AG08396 (cell line): Measurements from ENCODE around the gene TBCC.
A peak's percentile ranks its signal among the peaks of the same experiment; 100 is the strongest.
"Not testable (repeated sequence)": the region's sequence is repeated elsewhere in the genome, so short reads cannot be mapped to it uniquely, and the experiment has no call there.

Experiments used
- DNase-seq: peaks from one replicate; pipeline ENCODE4 v3.0.0; 2012; ENCODE audit warnings: low spot score, mixed read lengths

Gene TBCC

DNA sequence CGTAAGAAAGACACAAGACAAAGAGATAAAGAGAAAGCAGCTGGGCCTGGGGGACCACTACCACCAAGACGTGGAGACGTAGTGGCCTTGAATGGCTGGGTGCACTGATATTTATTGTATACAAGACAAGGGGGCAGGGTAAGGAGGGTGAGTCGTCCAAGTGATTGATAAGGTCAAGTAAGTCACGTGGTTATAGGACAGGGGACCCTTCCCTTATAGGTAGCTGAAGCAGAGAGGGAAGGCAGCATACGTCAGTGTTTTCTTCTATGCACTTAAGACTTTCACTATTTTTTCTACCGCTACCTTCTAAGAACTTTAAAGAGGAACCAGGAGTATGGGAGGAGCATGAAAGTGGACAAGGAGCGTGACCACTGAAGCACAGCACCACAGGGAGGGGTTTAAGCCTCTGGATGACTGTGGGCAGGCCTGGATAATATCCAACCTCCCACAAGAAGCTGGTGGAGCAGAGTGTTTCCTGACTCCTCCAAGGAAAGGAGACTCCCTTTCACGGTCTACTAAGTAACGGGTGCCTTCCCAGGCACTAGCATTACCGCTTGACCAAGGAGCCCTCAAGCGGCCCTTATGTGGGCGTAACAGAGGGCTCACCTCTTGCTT, 11.9 kb downstream of the TBCC start:
- not testable (repeated sequence) for DNase-seq

DNA sequence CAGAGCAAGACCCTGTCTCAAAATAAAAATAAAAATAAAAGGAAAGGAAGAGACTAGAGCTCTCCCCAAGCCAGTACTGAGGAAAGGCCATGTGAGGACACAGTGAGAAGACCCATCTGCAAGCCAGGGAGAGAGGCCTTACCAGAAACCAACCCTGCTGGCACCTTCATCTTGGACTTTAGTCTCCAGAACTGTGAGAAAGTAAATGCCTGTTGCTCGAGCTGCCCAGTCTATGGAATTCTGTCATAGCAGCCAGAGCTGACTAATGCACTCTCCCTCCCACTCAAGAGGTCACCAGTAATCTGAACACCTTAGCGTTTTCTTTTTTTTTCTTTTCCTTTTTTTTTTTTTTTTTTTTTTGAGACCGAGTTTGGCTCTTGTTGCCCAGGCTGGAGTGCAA, 16.2 kb downstream of the TBCC start:
- DNase-seq: peak; percentile 36

DNA sequence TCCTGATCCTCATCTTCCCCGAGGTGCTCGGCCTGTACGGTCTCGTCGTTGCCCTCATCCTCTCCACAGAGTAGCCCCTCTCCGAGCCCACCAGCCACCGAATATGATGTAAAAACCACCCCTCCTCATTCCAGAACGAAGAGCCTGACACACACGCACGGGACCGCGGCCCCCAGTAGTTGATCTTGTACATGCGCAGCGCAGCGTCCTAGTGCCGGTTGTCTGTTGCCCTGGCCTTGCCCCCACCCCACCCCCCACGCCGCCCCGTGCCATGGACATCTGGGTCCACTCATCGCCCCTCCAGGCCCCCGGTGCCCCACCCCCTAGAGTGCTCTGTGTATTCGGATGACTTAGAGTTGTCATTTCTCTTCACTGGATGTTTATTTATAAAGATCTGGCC, 18.3 kb downstream of the TBCC start:
- DNase-seq: peak; percentile 31

DNA sequence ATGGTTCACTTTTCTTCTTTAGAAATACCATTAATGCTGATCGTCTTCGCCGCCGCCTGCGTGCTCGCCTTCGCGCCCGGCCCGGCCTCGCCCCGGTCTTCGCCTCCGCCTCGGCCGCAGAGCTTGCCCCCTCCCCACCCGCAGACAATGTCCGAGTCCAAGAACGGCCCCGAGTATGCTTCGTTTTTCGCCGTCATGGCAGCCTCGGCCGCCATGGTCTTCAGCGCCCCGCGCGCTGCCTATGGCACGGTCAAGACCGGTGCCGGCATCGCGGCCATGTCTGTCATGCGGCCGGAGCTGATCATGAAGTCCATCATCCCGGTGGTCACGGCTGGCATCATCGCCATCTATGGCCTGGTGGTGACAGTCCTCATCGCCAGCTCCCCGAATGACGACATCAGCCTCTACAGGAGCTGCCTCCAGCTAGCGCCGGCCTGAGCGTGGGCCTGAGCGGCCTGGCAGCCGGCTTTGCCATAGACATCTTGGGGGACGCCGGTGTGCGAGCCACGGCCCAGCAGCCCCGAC, 18.8 kb downstream of the TBCC start:
- DNase-seq: peak; percentile 47

DNA sequence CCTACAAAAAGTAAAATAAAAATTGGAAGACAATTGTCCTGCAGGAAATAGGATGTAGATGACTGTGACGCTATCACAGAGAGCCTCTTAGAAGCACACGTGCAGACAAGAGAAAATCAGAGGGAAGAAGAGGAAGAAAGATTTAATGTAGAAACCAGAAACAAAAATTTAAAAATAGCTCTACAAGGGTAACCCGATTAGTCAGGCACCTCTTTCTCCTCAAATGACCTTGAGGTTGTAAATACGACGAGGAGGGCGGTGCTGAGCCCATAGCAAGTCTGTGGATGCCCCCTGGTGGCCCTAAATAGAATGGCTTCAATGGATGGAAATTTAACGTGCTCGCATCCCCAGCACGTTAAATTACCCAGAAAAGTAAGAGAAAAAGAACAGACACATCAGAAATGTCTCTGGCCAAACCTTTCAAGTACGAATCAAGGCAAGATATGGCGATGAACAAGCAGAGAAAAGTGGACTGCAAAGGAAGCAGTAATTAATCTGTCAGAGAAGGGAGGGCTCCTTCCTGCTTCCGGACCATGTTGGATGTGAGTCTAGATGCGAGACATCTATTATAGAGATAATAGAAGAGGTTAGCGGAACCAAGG, 19.3 kb downstream of the TBCC start:
- peak; percentile 87 for DNase-seq

DNA sequence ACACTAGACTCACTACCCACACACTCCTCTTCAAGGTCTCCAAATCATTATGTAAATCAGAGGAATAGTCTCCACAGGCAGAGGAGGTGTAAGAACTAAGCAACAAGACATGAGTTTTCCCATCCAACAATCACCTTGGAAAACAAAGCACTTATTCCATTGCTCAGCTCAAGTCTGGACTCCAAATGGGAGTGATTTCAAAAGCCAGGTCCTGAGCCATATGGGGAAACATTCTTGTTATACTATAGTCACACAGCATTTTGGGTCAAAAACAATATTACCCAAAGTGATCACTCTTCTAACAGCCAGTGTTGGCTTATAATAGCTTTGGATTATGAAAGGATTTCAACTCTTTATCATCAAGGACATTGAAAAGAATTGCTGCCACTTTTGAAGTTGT, 19.9 kb downstream of the TBCC start:
- DNase-seq: no peak

DNA sequence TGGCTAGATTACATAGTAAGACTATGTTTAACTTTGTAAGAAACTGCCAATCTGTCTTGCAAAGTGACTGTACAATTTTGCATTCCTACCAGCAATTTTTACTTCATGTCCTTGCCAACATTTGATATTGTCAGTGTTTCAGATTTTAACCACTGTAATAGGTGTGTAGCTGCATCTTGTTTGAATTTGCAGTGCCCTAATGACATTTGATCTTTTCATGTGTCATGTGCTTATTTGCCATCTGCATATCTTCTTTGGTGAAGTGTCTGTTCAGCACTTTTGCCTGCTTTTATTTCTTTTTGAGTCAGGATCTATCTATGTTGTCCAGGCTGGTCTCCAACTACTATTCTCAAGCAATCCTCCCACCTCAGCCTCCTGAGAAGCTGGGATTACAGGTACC, 21.1 kb downstream of the TBCC start:
- DNase-seq: no peak

DNA sequence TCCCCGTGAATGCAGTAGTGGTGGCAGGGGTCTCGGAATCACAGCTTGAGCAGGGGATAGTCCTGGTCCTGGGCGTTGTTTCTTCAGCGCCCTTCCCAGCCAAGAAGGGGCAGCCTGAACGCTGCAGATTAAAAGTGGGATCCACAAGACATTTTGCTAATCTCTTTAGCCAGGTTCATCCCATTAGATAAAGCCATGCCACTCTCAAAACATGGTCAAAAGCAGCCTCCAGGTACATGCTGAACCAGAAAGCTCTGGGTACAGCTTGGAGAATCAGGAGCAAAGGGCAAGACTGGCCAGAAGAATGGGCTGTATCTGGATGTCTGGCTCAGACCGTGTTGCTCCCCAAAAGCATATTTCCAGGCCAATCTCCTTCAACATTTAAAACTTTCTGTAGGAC, 23.4 kb downstream of the TBCC start, which contains the start of gene PRPH2:
Gene PRPH2 (minus strand): TSS at position 101 of the 400 bp plus-strand sequence. CDS start 263 bp downstream, outside the sequence.
- no peak for DNase-seq

DNA sequence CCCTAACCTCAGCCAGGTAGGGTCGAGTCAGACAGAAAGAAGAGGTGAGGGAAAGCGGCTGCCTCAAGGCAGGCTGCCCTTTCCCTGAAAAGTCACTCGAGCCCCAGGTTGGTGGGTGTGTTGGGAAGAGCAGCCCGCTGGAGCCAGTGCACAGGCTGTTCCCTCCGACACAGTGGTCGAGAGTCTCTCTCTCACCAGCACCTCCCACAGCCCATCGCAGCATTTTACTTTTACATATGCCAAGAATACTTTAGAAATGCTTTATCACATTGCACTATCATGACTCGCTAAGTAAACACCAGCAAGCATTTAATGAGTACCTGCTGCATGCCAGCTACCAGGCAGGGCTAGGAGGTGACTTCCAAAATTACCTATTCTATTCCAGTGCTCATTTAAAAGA, 25.2 kb downstream of the TBCC start:
- peak; percentile 16 for DNase-seq

DNA sequence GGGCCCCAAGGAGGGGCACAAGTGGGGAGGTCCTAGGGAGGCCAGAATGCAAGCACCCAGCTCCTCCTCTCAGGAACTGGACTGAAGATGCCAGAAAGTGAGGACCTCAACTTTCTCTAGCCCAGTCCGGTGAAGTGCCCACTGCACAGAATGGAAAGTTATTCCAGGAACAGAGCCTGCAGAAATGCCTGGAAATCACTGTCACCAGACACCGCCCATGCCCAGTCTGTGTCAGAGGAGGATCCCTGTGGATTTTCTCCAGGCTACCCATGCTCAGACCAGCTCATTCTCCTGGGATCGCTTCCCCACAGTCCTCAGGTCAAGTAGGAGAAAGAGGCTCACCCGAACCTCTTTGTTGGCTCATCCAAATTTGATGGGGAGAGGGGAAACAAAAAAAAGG, 30.0 kb downstream of the TBCC start:
- DNase-seq: no peak

DNA sequence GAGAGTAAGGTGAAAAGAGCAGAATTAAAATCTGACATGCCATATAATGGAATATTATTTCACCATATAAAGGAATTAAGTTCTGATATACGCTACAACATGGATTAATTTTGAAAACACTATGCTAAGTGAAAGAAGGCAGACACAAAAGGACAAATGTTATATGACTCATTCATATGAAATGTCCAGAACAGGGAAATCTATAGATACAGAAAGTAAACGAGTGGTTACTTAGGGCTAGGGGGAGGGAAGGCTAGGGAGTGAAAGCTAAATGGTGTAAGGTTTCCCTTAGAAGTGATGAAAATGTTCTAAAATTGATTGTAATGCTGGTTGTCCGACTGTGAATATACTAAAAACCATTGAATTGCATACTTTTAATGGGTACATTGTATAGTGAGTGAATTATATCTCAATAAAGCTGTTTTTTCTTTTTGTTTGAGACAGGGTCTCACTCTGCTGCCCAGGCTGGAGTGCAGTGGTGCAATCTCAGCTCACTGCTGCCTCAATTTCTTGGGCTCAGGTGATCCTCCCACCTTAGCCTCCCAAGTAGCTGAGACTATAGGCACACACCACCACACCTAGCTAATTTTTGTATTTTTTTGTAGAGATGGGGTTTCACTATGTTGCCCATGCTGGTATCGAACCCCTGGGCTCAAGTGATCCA, 31.7 kb downstream of the TBCC start:
- no peak for DNase-seq

DNA sequence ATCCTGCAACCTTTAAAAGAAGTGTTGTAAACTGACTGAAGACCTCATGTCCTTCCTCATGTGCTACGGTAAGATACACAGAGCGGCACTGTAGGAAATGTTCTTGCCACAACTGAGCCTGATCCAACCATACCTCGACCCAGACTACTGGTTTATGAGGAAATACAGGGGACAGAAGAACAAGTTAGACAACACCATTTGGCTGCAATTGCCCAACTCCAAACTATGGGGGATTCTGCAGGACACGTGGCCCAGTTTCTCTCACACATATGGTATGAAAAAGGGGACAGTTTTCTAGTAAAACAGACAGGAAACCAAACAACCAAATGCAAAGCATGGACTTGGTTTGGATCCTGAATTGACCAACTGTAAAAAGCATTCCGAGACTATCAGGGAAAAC, 34.0 kb downstream of the TBCC start:
- no peak for DNase-seq

DNA sequence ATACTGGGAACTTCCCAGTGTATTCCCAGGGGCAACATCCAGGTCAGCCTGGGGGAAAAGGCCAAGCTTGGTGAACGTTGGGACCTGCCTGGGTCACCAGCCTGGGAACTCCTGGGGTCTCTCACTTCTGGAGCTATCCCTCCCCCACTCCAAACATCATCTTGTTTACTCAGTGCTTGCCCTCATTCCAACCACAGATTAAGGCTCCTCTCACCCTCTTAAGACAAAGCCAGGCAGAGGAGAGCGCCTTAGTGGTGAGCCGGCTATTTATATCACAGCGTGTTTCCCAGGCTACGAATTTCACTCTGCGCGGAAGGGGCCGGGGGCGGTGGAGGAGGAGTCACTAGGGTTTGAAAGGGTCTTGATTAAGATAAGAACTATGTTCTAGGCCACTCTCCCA, 35.6 kb downstream of the TBCC start:
- no peak for DNase-seq

DNA sequence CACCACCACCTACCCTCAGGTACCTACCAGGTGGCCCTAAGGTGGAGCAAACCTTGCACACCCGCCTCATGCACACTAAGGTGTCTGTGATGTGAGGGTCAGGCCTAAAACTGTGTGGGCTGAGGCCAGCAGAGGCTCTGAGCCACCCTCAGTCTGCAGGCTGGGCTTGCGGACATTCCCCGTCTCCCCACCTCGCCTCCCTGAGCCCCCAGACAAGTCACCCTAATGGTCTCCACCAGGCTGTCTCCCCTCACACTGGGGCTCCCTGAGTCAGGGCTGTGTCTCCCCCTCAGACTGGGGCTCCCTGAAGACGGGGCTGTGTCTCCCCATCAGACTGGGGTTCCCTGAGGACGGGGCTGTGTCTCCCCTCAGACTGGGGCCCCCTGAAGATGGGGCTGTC, 36.0 kb downstream of the TBCC start:
- DNase-seq: no peak

DNA sequence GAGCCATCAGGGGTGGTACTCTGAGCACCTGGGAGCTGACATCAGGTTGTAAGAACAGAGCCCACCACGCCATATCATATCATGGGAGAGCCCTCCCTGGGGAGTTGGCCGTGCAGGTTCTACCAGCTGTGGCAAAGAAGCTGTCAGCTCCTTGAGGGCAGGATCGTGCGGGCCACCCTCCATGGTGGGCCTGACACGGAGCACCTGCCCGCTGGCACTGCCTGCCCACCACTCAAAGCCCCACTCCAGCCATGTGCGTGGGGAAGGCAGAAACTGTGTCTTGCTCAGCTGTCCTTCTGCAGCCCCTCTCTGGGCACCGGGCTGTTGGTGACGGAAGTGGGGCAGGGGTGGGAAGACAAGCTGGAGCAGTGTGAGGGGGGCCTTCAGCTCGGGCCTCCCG, 37.8 kb downstream of the TBCC start:
- DNase-seq: no peak

DNA sequence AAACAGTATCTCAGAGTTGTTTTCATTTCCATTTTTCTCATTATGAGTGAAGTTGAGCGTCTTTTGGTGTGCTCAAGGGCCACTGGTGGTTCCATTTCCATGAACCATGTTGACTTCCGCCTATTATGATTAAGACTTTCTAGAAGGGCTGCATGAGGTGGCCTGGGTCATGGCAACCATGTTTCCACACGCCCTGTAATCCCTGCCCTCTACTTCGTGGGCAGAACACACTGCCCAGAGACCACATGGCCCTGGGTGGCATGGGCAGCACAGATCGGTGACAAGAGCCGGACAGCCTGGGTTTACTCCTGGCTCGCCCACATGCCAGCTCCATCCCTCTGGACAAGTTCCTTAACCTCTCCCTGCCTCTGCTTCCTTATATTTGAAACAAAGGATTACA, 38.3 kb downstream of the TBCC start:
- DNase-seq: no peak

DNA sequence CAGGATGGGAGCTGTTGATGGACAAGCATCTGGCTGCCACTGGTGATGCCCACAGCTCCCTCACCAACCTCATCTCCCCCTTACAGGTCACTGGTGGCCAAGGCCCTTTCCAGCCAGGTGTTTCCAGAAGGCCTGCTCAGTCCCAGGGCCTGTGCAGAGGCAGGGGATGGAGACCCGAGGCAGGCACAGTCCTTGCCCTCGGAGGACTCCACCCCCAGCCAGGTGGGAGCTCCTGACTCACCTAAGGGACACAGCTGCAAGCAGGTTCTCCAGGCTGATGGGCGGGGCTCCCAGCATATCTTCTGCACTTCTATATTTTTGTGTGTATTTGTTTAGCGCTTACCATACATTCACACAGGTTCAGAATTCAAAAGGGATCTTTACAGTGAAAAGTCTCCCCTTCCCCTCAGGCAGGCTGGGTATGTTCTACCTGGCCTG, 40.9 kb downstream of the TBCC start:
- DNase-seq: no peak

DNA sequence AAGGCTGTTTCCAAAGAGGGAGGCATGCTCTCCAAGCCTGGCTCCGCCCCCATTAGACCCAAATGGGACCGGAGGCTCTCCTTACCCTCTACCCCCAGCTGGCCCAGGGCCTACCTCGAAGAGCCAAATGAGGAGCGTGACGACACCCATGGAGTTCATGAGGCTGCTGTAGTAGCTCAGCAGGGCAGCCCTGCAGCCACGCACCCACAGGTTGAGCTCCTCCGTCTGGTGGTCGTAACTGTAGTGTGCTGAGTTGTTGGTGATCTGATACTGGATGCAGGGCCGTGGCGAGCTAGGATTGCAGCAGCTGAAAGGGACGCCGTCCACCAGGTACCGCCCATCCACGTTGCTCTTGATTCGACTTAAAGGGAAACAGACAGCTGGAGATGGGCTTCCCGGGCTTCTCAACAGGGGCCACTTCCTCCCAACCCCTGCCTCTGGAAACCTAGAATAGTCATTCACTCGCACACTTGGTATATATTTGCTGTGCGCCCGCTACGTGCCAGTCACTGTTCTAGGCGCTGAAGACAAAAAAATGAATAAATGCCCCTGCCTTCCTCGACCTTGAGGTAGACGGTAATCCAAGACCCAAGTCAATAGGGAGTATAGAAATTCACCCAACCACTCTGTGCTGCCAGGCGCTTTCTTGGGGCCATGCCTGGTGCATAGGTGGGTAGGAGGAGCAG, 41.5 kb downstream of the TBCC start:
- no peak for DNase-seq

DNA sequence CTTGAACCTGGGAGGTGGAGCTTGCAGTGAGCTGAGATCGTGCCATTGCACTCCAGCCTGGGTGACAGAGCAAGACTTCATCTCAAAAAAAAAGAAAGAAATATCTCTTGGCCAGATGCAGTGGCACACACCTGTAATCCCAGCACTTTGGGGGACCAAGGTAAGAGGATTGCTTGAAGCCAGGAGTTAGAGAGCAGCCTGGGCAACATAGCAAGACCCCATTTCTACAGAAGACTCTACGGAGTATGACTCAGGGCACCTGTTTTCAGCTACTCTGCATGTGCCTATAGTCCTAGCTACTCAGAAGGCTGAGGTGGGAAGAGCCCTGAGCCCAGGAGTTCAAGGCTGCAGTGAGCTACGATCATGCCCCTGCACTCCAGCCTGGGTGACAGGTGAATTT, 43.1 kb downstream of the TBCC start:
- DNase-seq: not testable (repeated sequence)

DNA sequence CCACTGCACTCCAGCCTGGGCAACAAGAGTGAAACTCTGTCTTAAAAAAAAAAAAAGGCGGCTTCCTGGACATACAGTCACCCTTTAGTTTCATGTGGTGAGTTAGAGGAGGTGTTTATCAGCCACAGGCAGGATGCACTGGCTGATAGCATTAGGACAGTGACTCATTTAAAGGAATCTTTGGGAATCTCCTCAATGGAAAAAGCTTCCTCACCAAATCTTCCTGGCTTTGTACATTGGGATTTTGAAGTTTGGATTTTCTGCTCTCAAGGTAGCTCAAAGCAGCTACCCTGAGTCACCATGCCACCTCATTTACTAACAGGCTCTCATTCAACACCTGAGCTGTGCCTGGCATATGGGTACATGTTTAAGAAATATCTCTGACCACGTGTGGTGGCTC, 43.7 kb downstream of the TBCC start:
- peak; percentile 40 for DNase-seq

DNA sequence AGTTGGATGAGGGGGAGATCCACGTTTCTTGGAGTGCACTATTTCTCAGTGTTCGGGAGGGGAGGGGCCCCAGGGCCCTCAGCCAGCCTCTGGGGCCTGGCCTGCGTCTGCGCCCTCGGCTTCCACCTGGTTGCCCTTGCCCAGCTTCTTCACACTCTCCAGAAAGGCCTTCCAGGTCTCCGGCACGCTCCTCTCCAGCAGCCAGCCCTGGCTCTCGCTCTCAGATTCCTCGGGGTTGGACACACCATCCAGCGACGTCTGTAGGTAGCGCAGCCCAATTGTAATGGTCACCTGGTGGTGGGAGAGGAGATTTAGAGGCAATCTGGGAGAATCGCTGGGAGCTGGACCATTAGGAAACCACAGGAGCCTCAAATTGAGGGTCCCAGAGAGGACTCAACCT, 47.7 kb downstream of the TBCC start:
- no peak for DNase-seq

DNA sequence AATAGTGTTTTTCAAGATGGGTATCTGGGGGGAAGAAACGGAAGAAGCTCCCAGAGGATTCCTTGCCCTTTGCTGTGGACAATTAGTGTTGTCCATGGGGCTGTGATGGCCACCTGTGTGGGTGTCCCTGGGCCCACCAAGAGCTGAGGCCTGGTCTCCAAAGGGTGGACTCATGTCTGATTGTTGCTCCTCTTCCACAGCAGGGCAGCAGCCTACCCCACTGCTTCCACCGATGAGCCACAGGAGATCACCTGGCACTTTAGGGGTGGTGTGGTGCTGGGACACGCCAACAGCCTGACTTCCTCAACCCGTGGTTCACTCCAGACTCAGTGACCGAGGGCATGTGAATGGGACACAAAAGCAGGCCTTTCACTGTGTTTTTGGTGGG, 48.6 kb downstream of the TBCC start:
- DNase-seq: no peak
